NAMALWA (cell line): ENCODE measurements around the gene VANGL1.
"Not testable (repeated sequence)": the region's sequence is repeated elsewhere in the genome, so short reads cannot be mapped to it uniquely, and the experiment has no call there.

Experiments
- DNase-seq: peaks from one replicate; pipeline ENCODE4 v3.0.0-alpha.2; 2015; ENCODE audit warnings: low spot score

Gene VANGL1

DNA sequence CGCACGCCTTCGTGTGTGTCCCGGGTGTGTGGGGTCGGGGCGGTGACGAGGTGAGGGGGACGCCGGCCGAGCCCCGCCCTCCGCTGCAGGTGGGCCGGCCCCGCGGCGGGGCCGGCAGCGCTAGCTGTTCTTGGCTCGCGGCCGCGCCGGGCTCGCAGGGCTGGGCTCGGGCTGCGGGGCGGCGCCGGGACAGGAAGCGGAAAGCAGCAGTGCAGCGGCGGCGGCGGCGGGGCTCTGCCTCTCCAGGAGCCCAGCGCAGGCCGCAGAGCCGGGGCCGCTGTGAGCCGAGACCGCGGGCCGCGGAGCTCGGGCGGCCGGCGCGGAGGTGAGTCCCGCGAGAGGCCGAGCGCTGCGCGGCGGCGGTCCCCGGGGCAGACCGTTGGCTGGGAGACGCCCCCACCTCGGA, at the start of gene VANGL1:
TSS of gene VANGL1 (plus strand) at position 209 of the 406 bp plus-strand sequence. CDS start 9,444 bp downstream, outside the sequence.
- DNase-seq: no peak

DNA sequence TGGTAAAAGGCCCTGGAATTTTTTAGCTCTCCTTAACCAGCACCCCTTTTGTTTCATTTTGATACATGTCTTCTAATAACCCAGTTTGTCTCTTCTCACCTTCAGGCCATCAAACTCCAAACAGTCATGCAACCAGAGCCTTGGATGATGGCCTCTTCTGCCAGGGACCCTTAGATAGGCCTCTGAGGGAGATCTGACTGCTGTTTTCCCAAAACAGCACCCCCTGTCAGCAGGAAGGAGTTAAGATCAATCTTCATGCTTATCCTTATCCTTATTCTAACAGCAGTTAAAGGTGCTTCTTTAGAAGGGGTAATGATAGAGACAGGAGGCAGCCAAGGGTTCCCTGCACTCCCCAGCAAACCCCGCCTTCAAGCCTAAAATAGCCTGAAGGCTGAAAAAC, 49.5 kb upstream of the VANGL1 start:
- no peak for DNase-seq

DNA sequence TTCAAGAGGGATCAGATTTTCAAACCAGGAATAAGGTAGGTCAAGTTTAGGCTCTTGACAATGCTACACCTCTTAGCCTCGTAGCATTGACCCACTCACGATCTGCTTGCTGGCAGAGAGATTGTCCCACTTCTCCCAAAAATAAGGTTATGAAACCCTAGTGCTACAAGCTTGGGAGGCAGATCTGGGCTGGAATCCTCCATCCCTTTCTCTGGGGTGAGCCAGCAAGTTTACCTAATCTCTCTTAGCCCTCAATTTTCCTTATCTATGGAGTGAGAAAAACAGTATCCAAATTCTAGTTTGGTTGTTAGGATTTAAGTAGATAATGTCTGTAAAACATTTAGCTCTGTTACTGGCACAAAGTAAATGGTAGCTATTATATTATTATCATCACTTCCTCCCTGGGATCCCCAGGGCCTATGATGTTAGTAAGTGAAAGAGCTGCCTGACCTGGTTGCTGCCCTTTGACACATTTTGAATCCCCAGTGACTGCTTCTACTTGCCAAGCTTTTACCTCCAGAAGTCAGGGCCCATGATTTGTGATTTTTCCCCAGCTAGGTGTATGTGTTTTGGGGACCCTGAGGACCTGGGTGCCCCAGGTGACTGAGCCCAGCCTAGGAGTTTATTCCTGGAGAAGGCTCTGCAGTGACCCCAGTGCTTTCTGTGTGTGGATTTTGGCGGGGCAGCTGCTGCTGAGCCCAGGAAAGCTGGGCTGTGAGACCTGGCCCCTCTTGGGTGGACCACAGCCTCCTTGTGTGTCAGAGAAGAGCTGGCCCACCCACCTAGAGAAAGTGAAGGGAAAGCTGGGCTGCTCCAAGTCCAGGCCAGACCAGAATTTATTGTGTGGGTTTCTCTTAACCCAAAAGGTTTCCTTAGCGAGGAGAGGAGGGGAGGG, 48.2 kb upstream of the VANGL1 start:
- DNase-seq: no peak

DNA sequence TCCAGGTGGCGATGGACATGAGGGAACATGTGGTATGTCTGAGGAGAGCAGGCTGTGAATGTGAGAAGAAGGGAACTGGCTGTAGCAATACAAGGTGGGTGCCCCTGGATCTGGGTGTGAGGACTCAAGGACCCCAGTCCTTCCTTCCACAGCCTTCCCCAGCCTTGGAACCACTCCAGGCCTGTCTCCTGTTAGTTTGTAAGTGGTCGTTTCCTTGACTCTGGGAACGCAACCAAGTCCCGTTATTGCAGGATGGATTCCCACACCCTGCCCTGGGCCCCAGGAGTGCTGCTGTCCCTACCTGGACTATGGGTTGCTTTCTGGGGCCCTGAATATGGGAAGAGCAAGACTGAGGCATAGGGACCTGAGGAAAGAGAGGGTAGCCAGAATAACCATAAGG, 47.2 kb upstream of the VANGL1 start:
- DNase-seq: no peak

DNA sequence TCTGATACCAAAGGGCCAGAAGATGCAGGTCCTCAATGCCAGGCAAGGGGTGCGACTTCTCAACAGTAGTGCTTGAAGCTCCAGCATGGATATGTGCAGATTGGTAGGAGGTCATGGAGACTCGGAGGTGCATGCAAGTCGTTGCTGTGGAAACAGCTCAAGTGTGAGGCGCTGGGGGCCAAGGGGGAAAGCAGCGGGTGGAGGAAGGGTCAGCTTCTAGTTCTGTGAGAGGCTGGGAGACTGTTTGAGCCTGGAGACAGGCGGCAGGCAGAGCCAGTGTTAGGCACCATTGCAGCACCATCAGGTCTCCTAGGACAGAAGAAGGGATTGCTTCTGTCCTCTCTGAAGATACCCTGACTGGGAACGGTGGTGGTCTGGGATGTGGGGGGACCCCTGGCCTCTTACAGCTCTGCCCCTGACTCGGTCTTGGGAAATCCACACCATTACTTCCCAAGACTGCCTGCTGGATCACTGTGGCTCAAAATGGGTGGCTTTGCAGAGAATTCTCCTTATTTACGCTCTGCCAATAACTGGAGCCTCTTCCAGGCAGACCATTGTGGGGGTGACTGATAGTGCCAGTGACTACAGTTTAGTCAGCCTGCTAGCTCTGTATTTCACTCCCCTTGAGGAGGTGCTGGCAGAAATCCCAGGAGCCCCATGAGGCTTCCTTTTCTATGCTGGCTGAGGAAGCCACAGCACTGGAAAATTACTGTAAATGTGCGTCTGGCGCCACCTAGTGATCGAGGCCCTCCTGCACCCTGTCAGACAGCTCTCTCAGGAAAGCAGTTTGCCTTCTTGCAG, 46.3 kb upstream of the VANGL1 start:
- DNase-seq: peak; percentile 70

DNA sequence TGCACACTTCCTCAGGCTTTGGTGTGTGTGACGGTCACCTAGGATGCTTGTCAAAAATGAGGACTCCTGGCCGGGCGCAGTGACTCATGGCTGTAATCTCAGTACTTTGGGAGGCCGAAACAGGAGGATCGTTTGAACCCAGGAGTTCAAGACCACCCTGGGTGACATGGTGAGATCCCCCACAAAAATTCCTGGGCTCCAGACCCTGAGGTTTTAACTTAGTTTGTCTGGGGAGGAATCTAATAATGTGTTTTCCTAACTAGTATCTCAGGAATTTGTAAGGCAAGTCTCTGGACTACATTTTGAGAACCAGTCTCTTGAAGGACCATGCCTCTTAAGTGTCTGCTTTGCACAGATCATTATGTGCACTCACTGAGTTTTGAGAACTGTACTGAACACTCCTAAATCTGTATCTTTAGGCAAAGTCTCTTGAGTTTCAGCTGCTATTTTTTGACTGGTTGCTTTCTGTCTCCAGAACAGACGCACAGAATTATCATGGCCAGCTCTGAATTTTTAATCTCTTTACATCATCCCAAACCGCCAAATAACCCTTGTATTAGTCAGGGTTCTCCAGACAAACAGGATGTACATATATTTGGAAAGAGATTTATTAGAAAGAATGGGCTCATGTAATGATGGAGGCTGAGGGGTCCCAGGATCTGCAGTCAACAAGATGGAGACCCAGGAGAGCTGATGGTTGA, 45.5 kb upstream of the VANGL1 start:
- no peak for DNase-seq

DNA sequence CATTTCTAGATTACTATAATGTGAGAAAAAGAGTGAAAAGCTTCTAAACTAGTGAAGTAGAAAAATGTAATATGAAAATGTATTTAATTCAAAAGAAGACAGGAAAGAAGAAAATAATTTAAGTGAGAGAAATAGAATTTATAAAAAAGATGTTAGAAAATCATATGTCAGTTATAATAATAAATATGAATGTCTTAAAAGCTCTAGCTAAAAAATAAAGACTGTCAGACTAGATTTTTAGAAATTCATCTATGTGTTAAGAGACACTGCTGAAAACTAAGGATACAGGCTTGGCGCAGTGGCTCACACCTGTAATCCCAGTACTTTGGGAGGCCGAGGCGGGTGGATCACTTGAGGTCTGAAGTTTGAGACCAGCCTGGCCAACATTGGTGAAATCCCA, 37.3 kb upstream of the VANGL1 start:
- DNase-seq: no peak

DNA sequence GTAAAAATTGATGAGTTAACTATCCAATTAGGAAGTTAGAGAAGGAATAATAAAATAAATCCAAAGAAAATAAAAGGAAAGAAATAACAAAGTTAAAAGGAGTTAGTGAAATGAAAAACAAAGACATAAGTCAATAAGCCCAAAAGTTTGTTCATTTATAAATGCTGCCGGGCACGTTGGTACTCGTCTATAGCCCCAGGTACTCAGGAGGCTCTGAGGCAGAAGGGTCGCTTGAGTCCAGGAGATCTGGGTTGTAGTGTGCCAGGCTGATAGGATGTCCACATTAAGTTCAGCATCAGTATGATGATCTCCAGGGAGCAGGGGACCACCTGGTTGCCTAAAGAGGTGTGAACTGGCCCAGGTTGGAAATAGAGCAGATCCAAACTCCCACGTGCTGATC, 35.5 kb upstream of the VANGL1 start:
- no peak for DNase-seq

DNA sequence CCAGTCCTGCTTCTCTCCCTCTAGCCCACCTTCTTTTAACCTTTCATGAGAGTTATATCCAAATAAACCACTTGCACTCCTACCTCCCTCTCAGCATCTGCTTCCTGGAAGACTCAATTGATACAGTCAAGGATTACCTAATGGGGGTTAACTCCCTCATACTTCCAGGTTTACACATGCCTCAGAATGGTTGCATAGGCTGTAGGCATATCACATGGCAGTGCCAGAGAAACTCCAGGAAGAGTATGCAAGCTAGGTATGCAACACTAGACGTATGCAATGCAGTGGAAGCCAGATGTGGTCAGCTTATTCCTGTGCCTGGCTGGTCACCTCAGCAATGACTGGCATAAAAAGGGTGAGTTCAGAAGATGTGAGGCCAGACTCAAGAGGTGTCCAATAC, 32.7 kb upstream of the VANGL1 start:
- no peak for DNase-seq

DNA sequence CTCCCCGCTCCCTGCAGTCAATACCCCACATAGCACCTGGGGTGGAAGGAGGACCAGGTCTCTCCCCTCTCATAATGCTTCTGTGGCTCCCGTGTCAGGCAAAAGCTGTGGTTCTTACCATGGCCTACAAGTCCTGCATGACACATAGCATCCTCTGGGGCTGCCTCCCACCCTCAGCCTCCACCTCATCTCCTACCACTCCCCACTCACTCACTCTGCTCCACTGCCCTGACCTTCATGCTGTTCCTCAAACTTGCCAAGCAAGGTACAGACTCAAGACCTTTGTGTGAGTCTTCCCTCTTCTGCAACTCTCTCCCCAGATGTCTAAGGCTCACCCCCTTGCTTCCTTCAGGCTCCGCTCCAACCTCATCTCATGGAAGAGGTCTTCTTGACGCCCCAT, 28.0 kb upstream of the VANGL1 start:
- no peak for DNase-seq

DNA sequence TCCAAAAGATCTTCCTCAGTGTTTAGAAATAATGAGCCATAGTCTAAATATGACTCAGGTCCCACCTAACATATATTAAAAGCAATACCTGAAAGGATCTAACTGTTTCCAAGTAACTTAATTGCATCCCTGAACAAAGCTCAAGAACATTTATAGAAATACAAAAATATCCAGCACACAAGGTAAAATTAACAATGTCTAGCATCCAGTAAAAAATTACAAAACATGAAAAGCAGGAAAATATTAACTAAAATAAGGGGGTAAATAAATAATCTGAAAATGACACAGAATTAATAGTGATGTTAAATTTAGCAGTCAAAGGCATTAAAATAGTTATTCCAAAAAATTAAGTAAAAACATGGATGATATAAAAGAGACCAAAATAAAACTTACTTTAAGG, 21.3 kb upstream of the VANGL1 start:
- DNase-seq: no peak

DNA sequence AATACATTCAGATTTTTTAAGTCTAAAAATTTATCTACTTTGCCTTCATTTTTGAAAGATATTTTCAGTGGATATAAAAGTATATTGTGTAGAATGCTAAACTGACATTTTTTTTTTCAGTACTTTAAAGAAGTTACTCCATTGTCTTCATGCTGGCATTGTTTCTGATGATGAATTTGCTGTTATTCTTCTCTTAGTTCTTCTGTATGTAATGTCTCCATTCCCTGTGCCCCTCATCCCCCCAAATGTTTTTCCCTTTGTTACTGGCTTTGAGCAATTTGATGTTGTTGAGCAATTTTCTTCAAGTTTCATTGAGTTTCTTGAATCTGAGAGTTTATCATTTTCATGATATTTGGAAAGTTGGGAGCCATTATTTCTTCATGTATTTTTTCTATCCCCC, 20.8 kb upstream of the VANGL1 start:
- no peak for DNase-seq

DNA sequence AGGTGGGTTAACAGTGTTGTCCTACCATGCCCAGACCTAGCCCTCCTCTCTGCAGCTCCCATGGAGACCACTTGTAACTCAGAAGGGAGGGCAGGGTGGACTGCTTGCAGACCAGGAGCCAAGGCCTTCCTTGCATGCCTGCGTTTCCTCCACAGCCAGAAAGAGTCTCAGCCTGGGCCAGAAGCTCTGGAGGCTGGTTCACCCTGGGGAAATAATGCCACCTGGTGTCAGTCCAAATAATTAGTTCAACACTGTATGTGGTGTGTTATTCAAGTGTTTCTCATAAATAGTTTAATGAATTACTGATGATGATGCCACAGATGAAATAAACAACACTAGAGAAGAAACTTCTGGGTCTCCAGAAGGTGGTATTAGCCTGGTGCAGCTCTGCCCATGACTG, 16.9 kb upstream of the VANGL1 start:
- peak; percentile 9 for DNase-seq

DNA sequence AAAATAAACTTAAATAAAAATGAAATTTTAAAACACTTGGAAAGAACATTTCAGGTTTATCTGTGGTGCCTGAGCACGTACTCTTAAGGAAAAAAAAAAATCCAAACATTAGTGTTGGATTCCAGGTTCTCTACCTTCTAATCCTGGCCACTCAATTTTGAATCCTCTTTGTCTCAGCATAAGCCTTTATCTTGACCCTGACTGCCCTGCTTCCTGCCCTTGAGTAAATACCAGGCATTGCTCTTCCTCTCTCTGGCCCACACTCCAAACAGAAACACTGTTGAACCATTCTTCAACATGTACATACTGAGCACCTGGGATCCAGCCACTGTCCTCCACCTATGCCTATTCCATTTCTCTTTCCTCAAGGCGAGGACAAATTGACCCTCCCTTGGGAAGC, 11.4 kb upstream of the VANGL1 start:
- DNase-seq: no peak

DNA sequence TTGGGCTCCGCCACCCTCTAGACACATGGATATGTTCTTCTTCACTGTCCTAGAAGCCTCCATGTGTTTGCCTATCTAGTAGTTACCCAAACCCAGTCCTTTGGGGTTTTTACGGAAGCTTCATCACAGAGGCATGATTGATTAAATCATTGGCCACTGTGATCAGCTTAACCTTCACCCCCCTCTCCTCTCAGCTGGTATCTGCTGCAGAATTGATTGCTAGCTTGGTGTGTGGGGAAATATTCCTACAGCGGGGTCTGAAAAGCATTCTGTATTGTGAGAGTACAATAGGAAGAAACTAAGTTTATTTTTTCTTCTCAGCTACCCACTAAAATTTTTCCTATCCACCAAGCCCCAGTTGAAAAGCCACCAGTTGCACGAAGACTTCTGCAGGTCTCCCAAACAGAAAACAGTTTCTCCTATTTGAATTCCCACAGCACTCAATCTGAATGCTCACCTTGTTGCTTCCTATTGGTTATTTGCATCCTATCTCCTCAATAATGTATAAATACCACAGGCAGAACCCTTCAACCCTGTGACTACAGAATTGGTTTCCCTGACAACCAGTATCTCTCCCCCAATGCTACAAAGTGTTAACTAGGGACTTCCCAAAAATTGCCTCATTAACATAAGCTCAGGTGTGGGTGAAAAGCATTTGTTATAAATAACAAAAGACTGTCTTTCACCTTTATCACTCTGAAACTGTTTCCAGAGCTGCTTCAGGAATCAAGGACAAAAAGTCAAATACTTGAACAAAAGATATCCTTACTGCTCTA, 9.3 kb upstream of the VANGL1 start:
- no peak for DNase-seq

DNA sequence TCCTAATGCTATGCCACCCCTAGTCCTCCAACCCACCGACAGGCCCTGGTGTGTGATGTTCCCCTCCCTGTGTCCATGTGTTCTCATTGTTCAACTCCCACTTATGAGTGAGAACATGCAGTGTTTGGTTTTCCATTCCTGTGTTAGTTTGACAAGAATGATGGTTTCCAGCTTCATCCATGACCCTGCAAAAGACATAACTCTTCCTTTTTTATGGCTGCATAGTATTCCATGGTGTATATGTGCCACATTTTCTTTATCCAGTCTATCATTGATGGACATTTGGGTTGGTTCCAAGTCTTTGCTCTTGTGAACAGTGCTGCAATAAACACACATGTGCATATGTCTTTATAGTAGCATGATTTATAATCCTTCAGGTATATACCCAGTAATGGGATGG, 8.2 kb upstream of the VANGL1 start:
- not testable (repeated sequence) for DNase-seq

DNA sequence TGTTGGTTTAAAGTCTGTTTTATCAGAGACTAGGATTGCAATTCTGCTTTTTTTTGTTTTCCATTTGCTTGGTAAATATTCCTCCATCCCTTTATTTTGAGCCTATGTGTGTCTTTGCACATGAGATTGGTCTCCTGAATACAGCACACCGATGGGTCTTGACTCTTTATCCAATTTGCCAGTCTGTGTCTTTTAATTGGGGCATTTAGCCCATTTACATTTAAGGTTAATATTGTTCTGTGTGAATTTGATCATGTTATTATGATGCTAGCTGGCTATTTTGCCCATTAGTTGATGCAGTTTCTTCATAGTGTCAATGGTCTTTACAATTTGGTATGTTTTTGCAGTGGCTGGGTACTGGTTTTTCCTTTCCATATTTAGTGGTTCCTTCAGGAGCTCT, 4.5 kb upstream of the VANGL1 start:
- not testable (repeated sequence) for DNase-seq

DNA sequence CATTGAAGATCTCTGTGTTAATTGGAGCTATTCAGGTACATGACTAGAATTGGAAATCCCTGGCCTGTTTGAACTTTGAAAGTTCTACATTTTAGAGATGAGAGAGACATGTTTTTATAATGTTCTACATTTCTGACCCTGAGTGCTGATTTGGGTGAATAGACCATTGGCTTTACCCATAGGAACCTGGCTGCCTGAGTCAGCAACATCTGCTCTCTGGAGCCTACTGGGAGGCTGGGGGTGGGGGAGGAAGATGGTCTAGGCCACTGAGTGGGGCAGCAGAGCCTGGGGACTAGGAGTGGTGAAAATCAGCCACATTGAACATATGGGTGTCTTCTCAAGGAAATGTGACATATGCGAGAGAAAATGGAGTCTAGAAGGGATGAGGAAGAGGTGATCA, 1.4 kb upstream of the VANGL1 start:
- no peak for DNase-seq

DNA sequence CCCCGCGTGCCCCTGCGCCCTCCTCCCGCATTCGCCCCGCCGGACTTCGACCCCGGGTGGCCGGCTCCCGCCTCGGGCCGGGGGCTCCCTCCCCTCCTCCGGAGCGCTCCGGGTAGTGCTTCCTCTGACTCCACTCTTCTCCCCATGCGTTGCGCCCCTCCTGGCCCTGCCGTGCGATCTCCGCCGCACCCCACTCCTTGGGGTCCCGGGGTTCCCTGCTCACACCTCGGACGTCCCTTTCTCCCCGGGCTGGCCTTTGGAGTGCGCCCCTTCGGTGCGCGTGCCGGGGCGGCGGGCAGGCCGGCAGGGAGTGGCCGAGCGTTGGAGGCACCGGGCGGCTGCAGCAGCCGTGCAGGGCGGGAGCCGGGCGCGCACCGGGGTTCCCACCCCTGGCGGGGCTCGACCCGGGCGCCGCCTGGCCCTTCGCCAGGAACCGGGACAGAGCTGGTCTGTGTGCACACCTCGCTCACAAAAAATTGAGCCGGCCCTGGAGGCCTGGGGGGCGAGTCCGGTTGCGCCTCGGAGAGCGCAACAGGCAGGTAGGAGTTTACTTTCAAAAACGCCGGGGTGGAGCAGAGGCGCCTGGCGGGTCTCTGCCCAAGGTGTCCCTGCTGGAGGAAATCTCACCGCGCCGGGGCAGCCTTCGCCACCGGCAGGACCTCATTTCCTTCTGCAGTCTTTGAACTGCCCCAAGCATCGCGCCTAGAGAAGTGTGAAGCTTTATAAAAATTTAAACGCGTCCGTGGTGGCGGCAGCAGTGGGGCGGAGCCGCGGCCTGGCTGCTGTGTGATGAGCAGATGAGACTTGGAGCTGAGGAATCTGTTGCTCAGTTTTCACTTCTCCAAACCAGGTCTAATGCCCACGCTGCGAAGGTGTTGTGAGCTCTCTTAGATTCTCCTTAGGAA, 650 bp downstream of the VANGL1 start:
- no peak for DNase-seq

DNA sequence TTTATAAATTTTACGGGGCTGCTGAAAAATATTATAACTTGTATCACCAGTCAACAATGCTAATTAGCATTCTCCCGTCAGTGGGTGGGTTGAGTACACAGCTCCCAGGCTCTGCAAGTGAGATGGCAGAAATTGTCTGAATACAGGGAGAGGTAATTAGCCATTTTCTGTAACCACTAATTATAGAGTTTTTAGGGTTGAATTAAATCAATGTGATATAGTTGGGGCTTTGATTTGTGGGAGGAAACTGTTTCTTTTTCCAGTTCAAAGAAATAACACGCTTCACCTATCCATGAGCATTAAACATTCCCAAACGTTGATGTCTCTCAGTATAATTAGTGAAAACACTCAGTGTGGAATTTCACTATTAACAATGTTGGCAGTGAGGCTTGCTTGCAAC, 1.5 kb downstream of the VANGL1 start:
- DNase-seq: no peak

DNA sequence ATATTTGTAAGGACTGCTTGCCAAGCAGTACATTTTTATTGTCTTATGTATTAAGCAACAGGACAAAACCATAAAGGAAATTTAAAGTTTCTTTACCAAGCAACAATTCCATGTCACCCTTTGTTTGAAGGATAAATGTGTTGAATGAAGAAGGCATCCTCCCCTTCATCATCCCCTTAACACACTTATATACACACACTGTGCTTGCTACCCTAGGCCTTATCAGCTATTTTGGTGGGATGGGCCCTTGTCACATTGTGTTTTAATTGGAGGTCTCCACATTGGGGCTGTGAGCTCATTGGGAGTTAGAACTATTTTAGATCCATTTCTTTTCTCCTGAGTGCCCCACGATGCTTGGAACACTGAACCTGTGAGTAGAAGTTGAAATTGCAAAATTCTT, 1.9 kb downstream of the VANGL1 start:
- DNase-seq: no peak
